IMR-90 (cell line): ENCODE data around the gene GIMAP4.

ENCODE experiments used
- CTCF ChIP-seq: conservative IDR thresholded peaks from 2 replicates; pipeline ENCODE4 v1.5.1; 2012; ENCODE audit warnings: mild to moderate bottlenecking, low read depth, low read length, improper control_type of control experiment
- POLR2A ChIP-seq: IDR thresholded peaks from 2 replicates; pipeline ENCODE4 v1.6.1; 2012; ENCODE audit warnings: mild to moderate bottlenecking, low read depth, low read length
- RAD21 ChIP-seq: IDR thresholded peaks from 2 replicates; pipeline ENCODE4 v1.6.1; 2012; ENCODE audit warnings: low read length, improper control_type of control experiment

- TF ChIP-seq CTCF: no peak
- TF ChIP-seq RAD21: no peak
- TF ChIP-seq POLR2A: no peak
These were observed 2.6 kb upstream of the GIMAP4 start for GRCh38 chr7:150564566-150564965.
